NCI-H345 treated with DMSO at 0.1 percent for 48 hours (cell line): Measurements from ENCODE around the gene IPO11.
"Not testable (repeated sequence)": the region's sequence is repeated elsewhere in the genome, so short reads cannot be mapped to it uniquely, and the experiment has no call there.

Experiments used
- DNase-seq: peaks from one replicate; lab custom pipeline; 2025; ENCODE audit not compliant: unreplicated experiment; lab: John Stamatoyannopoulos, UW

The IPO11 gene

GRCh38 chr5:62513085-62513484 is 100.5 kb downstream of the IPO11 start:
- DNase-seq = not testable (repeated sequence)

- DNase-seq = no peak
Observed at GRCh38 chr5:62514510-62515119, 102.1 kb downstream of the IPO11 start.

GRCh38 chr5:62520812-62521211 is 108.2 kb downstream of the IPO11 start:
- DNase-seq = not testable (repeated sequence)

GRCh38 chr5:62521319-62521718 is 108.8 kb downstream of the IPO11 start:
- no peak for DNase-seq

- DNase-seq = no peak
Observed at GRCh38 chr5:62522811-62523210, 110.2 kb downstream of the IPO11 start.

GRCh38 chr5:62533597-62533996 is 121.0 kb downstream of the IPO11 start:
- DNase-seq = no peak

- DNase-seq = no peak
Observed at GRCh38 chr5:62534461-62535236, 122.1 kb downstream of the IPO11 start.

- DNase-seq = no peak
Observed at GRCh38 chr5:62536232-62536631, 123.7 kb downstream of the IPO11 start.

- no peak for DNase-seq
Observed at GRCh38 chr5:62536783-62537182, 124.2 kb downstream of the IPO11 start.

GRCh38 chr5:62538017-62538942 is 125.7 kb downstream of the IPO11 start:
- DNase-seq = no peak

- DNase-seq = no peak
Observed at GRCh38 chr5:62542720-62543119, 130.2 kb downstream of the IPO11 start.

- no peak for DNase-seq
Observed at GRCh38 chr5:62547945-62548630, 135.5 kb downstream of the IPO11 start.

- no peak for DNase-seq
Observed at GRCh38 chr5:62550103-62550502, 137.5 kb downstream of the IPO11 start.

- no peak for DNase-seq
Observed at GRCh38 chr5:62555930-62556329, 143.4 kb downstream of the IPO11 start.

- DNase-seq = no peak
Observed at GRCh38 chr5:62558941-62559340, 146.4 kb downstream of the IPO11 start.

GRCh38 chr5:62560786-62561185 is 148.2 kb downstream of the IPO11 start:
- DNase-seq = no peak

- no peak for DNase-seq
Observed at GRCh38 chr5:62561896-62562295, 149.3 kb downstream of the IPO11 start.

GRCh38 chr5:62562867-62563266 is 150.3 kb downstream of the IPO11 start:
- DNase-seq = no peak

GRCh38 chr5:62564101-62564500 is 151.5 kb downstream of the IPO11 start:
- no peak for DNase-seq

GRCh38 chr5:62565740-62566139 is 153.2 kb downstream of the IPO11 start:
- DNase-seq = not testable (repeated sequence)

GRCh38 chr5:62568143-62568542 is 155.6 kb downstream of the IPO11 start:
- DNase-seq = no peak
